NOMO-1 (cell line): ENCODE data around the gene GSDMA.

ENCODE experiments used
- DNase-seq, 2 experiments: peaks; one replicate each; lab custom pipeline; 2025; ENCODE audit not compliant: unreplicated experiment in 2 of 2; lab: John Stamatoyannopoulos, UW

GSDMA gene

GRCh38 chr17:39962642-39963220 is at the start of gene GSDMA:
GSDMA (plus strand) TSS chr17:39963004; CDS start chr17:39965688, 2,684 bp downstream.
- DNase-seq = no peak

- no peak for DNase-seq
These were observed 48.8 kb upstream of the GSDMA start for GRCh38 chr17:39913989-39914388.

- no peak for DNase-seq
These were observed 47.2 kb upstream of the GSDMA start for GRCh38 chr17:39915559-39915958.

GRCh38 chr17:39916918-39917317 is 45.9 kb upstream of the GSDMA start:
- no peak for DNase-seq

GRCh38 chr17:39919087-39919683 is 43.6 kb upstream of the GSDMA start:
- DNase-seq = no peak

GRCh38 chr17:39920218-39921210 is 42.3 kb upstream of the GSDMA start:
- no peak for DNase-seq

- DNase-seq = no peak
These were observed 41.5 kb upstream of the GSDMA start for GRCh38 chr17:39921323-39921722.

- no peak for DNase-seq
These were observed 40.8 kb upstream of the GSDMA start for GRCh38 chr17:39922006-39922405.

- DNase-seq = no peak
These were observed 39.6 kb upstream of the GSDMA start for GRCh38 chr17:39923230-39923629.

- no peak for DNase-seq
These were observed 38.7 kb upstream of the GSDMA start for GRCh38 chr17:39923836-39924690.

- DNase-seq = no peak
These were observed 38.1 kb upstream of the GSDMA start for GRCh38 chr17:39924691-39925055.

GRCh38 chr17:39925282-39926134 is 37.3 kb upstream of the GSDMA start:
- DNase-seq = no peak

- peak in 1 of 2 experiments; percentile 50 for DNase-seq
These were observed 36.6 kb upstream of the GSDMA start for GRCh38 chr17:39926135-39926587.

GRCh38 chr17:39926588-39927100 is 36.2 kb upstream of the GSDMA start:
- DNase-seq = peak; percentile 24 to 35

- DNase-seq = peak; percentile 85 to 93
These were observed 35.5 kb upstream of the GSDMA start, which contains the start of the genes LRRC3C and ORMDL3 for GRCh38 chr17:39927101-39927928. LRRC3C (plus strand) TSS chr17:39927732; CDS start chr17:39941524, 13,792 bp downstream. ORMDL3 (minus strand) TSS chr17:39927601; CDS start chr17:39924203, 3,398 bp downstream.

GRCh38 chr17:39927929-39928857 is 34.6 kb upstream of the GSDMA start:
- DNase-seq = no peak
